ENCODE results near the gene FAM131C.
A peak's percentile ranks its signal among the peaks of the same experiment; 100 is the strongest.
"Not testable (repeated sequence)": the region's sequence is repeated elsewhere in the genome, so short reads cannot be mapped to it uniquely, and the experiment has no call there.

The FAM131C gene

GRCh38 chr1:16073490-16074119 is at the start of gene FAM131C:
TSS of gene FAM131C (minus strand) at chr1:16073651. CDS start at chr1:16073442, 209 bp downstream.
- peak in 2 of 3 donors; percentile 8 to 34 for DNase-seq (ENCODE audit: low read depth in 2 of 3, low spot score in 1 of 3)

- peak; percentile 41 to 48 (median 45) for DNase-seq (ENCODE audit: low read depth in 2 of 3, low spot score in 1 of 3)
Measured at GRCh38 chr1:16122916-16123315, 49.5 kb upstream of the FAM131C start.

- no peak for DNase-seq (ENCODE audit: low read depth in 2 of 3, low spot score in 1 of 3)
Measured at GRCh38 chr1:16122350-16122881, 49.0 kb upstream of the FAM131C start.

GRCh38 chr1:16120940-16121410 is 47.5 kb upstream of the FAM131C start:
- no peak for DNase-seq (ENCODE audit: low read depth in 2 of 3, low spot score in 1 of 3)

GRCh38 chr1:16120407-16120806 is 47.0 kb upstream of the FAM131C start:
- no peak for DNase-seq (ENCODE audit: low read depth in 2 of 3, low spot score in 1 of 3)

GRCh38 chr1:16119926-16120325 is 46.5 kb upstream of the FAM131C start:
- DNase-seq (ENCODE audit: low read depth in 2 of 3, low spot score in 1 of 3) = no peak

- no peak for DNase-seq (ENCODE audit: low read depth in 2 of 3, low spot score in 1 of 3)
Measured at GRCh38 chr1:16119504-16119903, 46.1 kb upstream of the FAM131C start.

GRCh38 chr1:16118706-16119105 is 45.3 kb upstream of the FAM131C start:
- no peak for DNase-seq (ENCODE audit: low read depth in 2 of 3, low spot score in 1 of 3)

- DNase-seq (ENCODE audit: low read depth in 2 of 3, low spot score in 1 of 3) = no peak
Measured at GRCh38 chr1:16117936-16118335, 44.5 kb upstream of the FAM131C start.

GRCh38 chr1:16117369-16117768 is 43.9 kb upstream of the FAM131C start:
- DNase-seq (ENCODE audit: low read depth in 2 of 3, low spot score in 1 of 3) = no peak

GRCh38 chr1:16116625-16117024 is 43.2 kb upstream of the FAM131C start:
- no peak for DNase-seq (ENCODE audit: low read depth in 2 of 3, low spot score in 1 of 3)

GRCh38 chr1:16116002-16116401 is 42.6 kb upstream of the FAM131C start:
- no peak for DNase-seq (ENCODE audit: low read depth in 2 of 3, low spot score in 1 of 3)

GRCh38 chr1:16115468-16115983 is 42.1 kb upstream of the FAM131C start:
- DNase-seq (ENCODE audit: low read depth in 2 of 3, low spot score in 1 of 3) = no peak

GRCh38 chr1:16114527-16115467 is 41.3 kb upstream of the FAM131C start:
- no peak for DNase-seq (ENCODE audit: low read depth in 2 of 3, low spot score in 1 of 3)

- DNase-seq (ENCODE audit: low read depth in 2 of 3, low spot score in 1 of 3) = no peak
Measured at GRCh38 chr1:16112596-16113555, 39.4 kb upstream of the FAM131C start.

GRCh38 chr1:16111771-16112595 is 38.5 kb upstream of the FAM131C start:
- no peak for DNase-seq (ENCODE audit: low read depth in 2 of 3, low spot score in 1 of 3)

GRCh38 chr1:16110884-16111283 is 37.4 kb upstream of the FAM131C start:
- DNase-seq (ENCODE audit: low read depth in 2 of 3, low spot score in 1 of 3) = no peak

- no peak for DNase-seq (ENCODE audit: low read depth in 2 of 3, low spot score in 1 of 3)
Measured at GRCh38 chr1:16110456-16110855, 37.0 kb upstream of the FAM131C start.

GRCh38 chr1:16109571-16109970 is 36.1 kb upstream of the FAM131C start:
- DNase-seq (ENCODE audit: low read depth in 2 of 3, low spot score in 1 of 3) = no peak

GRCh38 chr1:16107039-16107438 is 33.6 kb upstream of the FAM131C start:
- not testable (repeated sequence) for DNase-seq (ENCODE audit: low read depth in 2 of 3, low spot score in 1 of 3)
